ENCODE data around the gene AURKA.

Gene AURKA

DNA sequence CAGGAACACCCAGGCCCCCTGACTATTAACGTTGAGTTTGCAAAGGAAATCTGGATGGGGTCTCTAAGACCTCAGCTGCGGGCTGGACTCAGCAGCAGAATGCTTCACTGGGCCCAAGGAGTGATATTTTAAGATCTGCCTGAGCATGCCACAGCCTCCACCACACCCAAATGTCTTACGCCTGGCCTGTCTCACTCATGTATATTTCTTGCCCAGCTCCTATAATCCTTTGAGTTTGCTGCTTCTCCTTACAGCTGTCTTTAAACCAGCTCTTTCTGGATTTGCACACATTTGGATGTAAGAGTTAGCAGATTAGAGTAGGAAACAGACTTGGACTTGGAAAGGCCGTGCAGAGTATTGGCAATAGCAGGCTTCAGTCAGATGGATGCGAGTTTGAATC, 36.4 kb upstream of the AURKA start:
- H3K27ac ChIP-seq: no peak overlapping the region
- TF ChIP-seq ZFX (IDR thresholded peaks at IDR 0.05): no peak
- TF ChIP-seq, protein P1, sequence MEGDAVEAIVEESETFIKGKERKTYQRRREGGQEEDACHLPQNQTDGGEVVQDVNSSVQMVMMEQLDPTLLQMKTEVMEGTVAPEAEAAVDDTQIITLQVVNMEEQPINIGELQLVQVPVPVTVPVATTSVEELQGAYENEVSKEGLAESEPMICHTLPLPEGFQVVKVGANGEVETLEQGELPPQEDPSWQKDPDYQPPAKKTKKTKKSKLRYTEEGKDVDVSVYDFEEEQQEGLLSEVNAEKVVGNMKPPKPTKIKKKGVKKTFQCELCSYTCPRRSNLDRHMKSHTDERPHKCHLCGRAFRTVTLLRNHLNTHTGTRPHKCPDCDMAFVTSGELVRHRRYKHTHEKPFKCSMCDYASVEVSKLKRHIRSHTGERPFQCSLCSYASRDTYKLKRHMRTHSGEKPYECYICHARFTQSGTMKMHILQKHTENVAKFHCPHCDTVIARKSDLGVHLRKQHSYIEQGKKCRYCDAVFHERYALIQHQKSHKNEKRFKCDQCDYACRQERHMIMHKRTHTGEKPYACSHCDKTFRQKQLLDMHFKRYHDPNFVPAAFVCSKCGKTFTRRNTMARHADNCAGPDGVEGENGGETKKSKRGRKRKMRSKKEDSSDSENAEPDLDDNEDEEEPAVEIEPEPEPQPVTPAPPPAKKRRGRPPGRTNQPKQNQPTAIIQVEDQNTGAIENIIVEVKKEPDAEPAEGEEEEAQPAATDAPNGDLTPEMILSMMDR (conservative IDR thresholded peaks at IDR 0.05): no peak

DNA sequence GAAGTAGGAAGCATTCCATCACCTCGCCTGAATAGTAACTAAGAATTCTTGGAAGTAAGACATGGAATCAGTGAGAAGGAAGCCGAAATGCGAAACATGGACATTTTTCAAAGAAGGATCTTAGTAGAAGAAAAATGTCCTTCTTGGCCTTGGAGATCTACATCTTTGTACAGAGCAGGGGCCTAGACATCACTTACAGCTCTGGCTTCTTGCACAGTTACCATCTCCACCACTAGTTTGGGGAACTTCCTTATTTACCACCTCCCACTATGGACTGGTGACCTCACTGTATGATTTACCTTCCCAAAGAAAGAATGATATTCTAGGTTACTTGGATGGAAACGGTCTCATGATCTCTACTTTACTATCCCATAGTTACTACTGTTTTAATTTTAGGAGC, 35.8 kb upstream of the AURKA start:
- no peak overlapping the region for H3K27ac ChIP-seq
- no peak for TF ChIP-seq ZFX (IDR thresholded peaks at IDR 0.05)
- TF ChIP-seq, protein P1 (conservative IDR thresholded peaks at IDR 0.05): no peak

DNA sequence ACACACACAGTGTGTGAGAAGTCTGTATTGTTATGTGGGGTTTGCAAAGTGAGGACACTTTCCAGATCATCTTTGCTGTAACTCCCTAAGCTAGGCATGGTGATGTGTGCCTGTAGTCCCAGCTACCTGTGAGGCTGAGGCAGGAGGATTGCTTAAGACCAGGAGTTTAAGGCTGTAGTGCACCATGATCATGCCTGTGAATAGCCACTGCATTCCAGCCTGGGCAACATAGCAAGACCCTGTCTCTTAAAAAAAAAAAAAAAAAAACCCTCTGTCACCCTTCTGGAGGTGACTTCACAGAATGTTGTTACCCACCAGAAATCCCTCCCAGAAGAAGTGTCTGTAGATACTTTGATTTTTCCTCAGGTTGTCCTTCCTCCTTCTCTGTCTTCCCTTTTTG, 34.9 kb upstream of the AURKA start:
- H3K27ac ChIP-seq: no peak overlapping the region
- TF ChIP-seq, protein P1 (conservative IDR thresholded peaks at IDR 0.05): no peak
- no peak for TF ChIP-seq ZFX (IDR thresholded peaks at IDR 0.05)

DNA sequence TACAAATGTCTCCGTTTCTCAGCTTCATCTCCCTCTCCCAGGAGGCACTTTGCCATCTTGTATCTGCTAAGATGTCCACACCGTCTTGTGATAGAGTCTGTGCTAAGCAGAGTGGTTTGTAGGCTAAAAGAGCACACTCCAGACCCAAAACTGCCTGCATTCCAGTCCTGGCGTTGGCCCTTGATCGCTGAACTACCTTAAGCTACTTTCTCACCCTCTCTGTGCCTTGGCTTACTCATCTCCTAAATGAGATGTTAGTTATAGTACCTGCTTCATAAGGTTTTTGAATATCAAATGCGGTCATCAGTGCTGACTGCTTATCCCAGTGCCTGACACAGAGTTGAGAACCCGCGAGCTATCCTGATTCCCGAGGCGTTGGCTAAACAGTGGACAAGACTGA, 34.0 kb upstream of the AURKA start:
- TF ChIP-seq ZFX (IDR thresholded peaks at IDR 0.05): no peak
- TF ChIP-seq, protein P1 (conservative IDR thresholded peaks at IDR 0.05): no peak
- no peak overlapping the region for H3K27ac ChIP-seq

DNA sequence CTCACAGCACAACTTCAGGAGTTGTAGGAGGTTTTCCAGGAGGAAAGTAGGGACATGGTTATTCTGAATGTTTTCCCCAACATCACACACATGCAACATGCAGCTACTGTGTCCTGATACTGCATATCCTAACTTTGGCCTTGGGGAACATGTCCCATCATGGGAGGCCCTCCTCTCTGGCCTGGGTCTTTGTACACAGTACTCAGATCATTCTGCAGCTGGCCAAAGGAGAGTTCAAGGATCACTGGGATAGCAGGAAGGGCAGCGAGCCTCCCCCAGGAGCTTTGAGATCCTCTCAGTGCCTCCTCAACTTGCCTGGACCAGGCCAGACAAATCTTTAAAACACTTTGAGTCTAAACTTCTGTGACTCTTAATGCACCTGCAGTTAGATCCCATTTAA, 32.9 kb upstream of the AURKA start:
- no peak for TF ChIP-seq ZFX (IDR thresholded peaks at IDR 0.05)
- TF ChIP-seq, protein P1 (conservative IDR thresholded peaks at IDR 0.05): no peak
- no peak overlapping the region for H3K27ac ChIP-seq

DNA sequence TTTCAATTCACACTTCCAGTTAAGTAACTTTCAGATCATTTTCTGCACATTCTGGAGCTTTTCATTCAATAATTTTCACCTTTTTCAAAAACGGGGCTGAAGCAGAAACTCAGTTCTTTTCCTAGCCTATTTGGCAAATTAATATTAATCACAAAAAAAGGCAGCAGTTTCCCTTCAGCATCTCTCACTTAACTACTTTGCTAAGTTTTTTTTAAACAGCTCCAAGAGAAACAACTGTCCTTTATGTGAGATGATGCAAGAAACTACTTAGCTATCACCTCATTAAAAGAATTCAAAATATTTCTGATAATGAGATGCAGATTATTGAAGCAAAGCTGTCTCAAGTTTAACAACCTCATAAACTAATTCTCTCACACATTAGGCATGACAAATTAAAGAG, 31.9 kb upstream of the AURKA start:
- TF ChIP-seq ZFX (IDR thresholded peaks at IDR 0.05): no peak
- TF ChIP-seq, protein P1 (conservative IDR thresholded peaks at IDR 0.05): no peak
- H3K27ac ChIP-seq: no peak overlapping the region

DNA sequence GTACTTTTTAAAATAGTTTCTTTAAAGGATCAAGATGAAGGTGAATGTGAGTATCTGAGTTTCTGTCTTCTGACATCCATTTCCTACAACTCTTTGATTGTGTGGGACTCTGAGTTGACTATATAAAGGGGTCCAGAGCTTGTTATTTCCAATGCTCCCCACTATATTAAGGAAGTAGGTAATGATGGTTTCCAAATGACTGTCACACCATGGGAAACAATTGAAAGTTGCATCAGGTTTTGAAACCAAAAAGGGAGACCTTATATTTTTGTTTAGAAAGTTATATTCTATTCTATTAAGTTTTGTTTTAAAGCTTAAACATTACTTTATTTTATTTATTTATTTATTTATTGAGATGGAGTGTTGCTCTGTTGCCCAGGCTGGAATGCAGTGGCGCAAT, 31.2 kb upstream of the AURKA start:
- TF ChIP-seq, protein P1 (conservative IDR thresholded peaks at IDR 0.05): no peak
- no peak for TF ChIP-seq ZFX (IDR thresholded peaks at IDR 0.05)
- H3K27ac ChIP-seq: no peak overlapping the region
